Measurements from ENCODE around the gene TMPRSS6. TPM values are rescaled to one million over a fixed set of nuclear protein-coding genes. Genes with fewer than 3 reads are reported as not detected.
A peak's percentile ranks its signal among the peaks of the same experiment; 100 is the strongest.

Gene TMPRSS6
- total and polyA plus RNA-seq, 2 of the 13 experiments (the other 11 are each of a cell fraction or from before 2014, with no cell fraction given): 4.2 to 4.8 TPM

DNA sequence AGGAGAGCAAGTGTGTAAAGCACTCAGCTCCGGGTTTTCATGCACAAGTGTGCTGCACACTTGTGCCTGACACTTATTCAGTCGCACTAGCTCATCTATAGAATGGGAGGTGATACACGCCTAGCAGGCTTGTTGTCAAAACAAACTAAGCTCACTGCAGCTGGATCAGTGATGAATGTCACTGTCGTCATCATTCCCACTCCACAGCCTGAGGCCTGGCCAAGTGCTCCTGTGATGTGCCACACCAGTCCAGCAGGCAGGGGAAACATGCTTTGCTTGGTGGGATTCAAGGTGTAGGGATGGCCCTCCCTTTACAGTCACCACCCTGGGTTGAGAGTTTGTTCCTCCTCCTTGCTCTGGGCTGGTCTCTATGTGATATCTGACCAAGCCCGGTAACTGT lies 83.2 kb downstream of the TMPRSS6 start:
- ATAC-seq (no peak), FAIRE-seq (no peak), DNase-seq (ENCODE audit: low spot score) (no peak)
- no peak overlapping the region for H3K9ac ChIP-seq (ENCODE audit: insufficient read depth, low read depth, low read length)
- intact Hi-C loops (cut with micrococcal nuclease; ENCODE audit: unreplicated experiment) (no loop called here), in situ Hi-C loops (cut with HindIII; ENCODE audit: extremely low pct_ligation_motif_present, low pct_unique_long_range_greater_than_20kb) (no loop called here)
- ChIA-PET CTCF (ENCODE audit: low intra/inter-chr PET ratio, low total read pairs) (no interaction called here), POLR2A (interaction anchor here (1.9 to 13.3 kb wide), 2 partner anchors 7 to 18 kb away, joined by 12 to 383 read pairs; partner anchors contain the start of genes MPST and TST)
- TF ChIP-seq SP4 (CRISPR knock-in tag; IDR thresholded peaks at IDR 0.05) (no peak), SP1 (IDR thresholded peaks at IDR 0.05) (no peak), SP1 (CRISPR knock-in tag; IDR thresholded peaks at IDR 0.05) (no peak), ZNF24 (IDR thresholded peaks at IDR 0.05) (no peak), SNAPC2 (CRISPR knock-in tag; IDR thresholded peaks at IDR 0.05) (no peak), KLF15 (CRISPR knock-in tag; IDR thresholded peaks at IDR 0.05; ENCODE audit: borderline replicate concordance) (no peak), ZNF296 (CRISPR knock-in tag; conservative IDR thresholded peaks at IDR 0.05) (0 out of 2 replicates have a peak, but pooled peaks have one; percentile 18), TBP (CRISPR knock-in tag; IDR thresholded peaks at IDR 0.05) (no peak), NFKB2 (CRISPR knock-in tag; IDR thresholded peaks at IDR 0.05; ENCODE audit: borderline replicate concordance) (no peak), SMYD3 (CRISPR knock-in tag; IDR thresholded peaks at IDR 0.05) (no peak), POLR2A (IDR thresholded peaks at IDR 0.05; ENCODE audit: insufficient read depth in 1 of 2, low read depth in 2 of 2, low read length in 2 of 2) (peak in 1 of 2 experiments; percentile 51; a peak in 2 of 4 replicates), PHF20 (CRISPR knock-in tag; IDR thresholded peaks at IDR 0.05) (0 out of 2 replicates have a peak, but pooled peaks have one; percentile 24), ZNF558 (CRISPR knock-in tag; IDR thresholded peaks at IDR 0.05; ENCODE audit: borderline replicate concordance) (no peak), ZNF556 (CRISPR knock-in tag; IDR thresholded peaks at IDR 0.05; ENCODE audit: borderline replicate concordance) (no peak)
- TF ChIP-seq, protein P1, sequence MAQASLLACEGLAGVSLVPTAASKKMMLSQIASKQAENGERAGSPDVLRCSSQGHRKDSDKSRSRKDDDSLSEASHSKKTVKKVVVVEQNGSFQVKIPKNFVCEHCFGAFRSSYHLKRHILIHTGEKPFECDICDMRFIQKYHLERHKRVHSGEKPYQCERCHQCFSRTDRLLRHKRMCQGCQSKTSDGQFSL (CRISPR knock-in tag; IDR thresholded peaks at IDR 0.05): no peak
- TF ChIP-seq, protein P2, sequence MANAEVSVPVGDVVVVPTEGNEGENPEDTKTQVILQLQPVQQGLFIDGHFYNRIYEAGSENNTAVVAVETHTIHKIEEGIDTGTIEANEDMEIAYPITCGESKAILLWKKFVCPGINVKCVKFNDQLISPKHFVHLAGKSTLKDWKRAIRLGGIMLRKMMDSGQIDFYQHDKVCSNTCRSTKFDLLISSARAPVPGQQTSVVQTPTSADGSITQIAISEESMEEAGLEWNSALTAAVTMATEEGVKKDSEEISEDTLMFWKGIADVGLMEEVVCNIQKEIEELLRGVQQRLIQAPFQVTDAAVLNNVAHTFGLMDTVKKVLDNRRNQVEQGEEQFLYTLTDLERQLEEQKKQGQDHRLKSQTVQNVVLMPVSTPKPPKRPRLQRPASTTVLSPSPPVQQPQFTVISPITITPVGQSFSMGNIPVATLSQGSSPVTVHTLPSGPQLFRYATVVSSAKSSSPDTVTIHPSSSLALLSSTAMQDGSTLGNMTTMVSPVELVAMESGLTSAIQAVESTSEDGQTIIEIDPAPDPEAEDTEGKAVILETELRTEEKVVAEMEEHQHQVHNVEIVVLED (CRISPR knock-in tag; IDR thresholded peaks at IDR 0.05; ENCODE audit: borderline replicate concordance): no peak
- TF ChIP-seq, protein P3, sequence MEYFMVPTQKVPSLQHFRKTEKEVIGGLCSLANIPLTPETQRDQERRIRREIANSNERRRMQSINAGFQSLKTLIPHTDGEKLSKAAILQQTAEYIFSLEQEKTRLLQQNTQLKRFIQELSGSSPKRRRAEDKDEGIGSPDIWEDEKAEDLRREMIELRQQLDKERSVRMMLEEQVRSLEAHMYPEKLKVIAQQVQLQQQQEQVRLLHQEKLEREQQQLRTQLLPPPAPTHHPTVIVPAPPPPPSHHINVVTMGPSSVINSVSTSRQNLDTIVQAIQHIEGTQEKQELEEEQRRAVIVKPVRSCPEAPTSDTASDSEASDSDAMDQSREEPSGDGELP (IDR thresholded peaks at IDR 0.05; ENCODE audit: borderline replicate concordance, low read depth): no peak
- TF ChIP-seq, protein P4, sequence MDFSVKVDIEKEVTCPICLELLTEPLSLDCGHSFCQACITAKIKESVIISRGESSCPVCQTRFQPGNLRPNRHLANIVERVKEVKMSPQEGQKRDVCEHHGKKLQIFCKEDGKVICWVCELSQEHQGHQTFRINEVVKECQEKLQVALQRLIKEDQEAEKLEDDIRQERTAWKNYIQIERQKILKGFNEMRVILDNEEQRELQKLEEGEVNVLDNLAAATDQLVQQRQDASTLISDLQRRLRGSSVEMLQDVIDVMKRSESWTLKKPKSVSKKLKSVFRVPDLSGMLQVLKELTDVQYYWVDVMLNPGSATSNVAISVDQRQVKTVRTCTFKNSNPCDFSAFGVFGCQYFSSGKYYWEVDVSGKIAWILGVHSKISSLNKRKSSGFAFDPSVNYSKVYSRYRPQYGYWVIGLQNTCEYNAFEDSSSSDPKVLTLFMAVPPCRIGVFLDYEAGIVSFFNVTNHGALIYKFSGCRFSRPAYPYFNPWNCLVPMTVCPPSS (IDR thresholded peaks at IDR 0.05): no peak
- TF ChIP-seq, protein P5, sequence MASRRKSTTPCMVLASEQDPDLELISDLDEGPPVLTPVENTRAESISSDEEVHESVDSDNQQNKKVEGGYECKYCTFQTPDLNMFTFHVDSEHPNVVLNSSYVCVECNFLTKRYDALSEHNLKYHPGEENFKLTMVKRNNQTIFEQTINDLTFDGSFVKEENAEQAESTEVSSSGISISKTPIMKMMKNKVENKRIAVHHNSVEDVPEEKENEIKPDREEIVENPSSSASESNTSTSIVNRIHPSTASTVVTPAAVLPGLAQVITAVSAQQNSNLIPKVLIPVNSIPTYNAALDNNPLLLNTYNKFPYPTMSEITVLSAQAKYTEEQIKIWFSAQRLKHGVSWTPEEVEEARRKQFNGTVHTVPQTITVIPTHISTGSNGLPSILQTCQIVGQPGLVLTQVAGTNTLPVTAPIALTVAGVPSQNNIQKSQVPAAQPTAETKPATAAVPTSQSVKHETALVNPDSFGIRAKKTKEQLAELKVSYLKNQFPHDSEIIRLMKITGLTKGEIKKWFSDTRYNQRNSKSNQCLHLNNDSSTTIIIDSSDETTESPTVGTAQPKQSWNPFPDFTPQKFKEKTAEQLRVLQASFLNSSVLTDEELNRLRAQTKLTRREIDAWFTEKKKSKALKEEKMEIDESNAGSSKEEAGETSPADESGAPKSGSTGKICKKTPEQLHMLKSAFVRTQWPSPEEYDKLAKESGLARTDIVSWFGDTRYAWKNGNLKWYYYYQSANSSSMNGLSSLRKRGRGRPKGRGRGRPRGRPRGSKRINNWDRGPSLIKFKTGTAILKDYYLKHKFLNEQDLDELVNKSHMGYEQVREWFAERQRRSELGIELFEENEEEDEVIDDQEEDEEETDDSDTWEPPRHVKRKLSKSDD (CRISPR knock-in tag; IDR thresholded peaks at IDR 0.05; ENCODE audit: low read depth): no peak
- H3K36me3 ChIP-seq (replicated peaks in 1 of 2; ENCODE audit: control insufficient read depth in 1 of 2, insufficient read depth in 2 of 2, low read length in 2 of 2): peaks cover 13 to 43% of the 10 kb centered on the region in 2 experiments
- H3K79me2 ChIP-seq (ENCODE audit: insufficient read depth, low read length): peaks cover 33% of the 10 kb centered on the region
- H3K27me3 ChIP-seq (ENCODE audit: control insufficient read depth in 1 of 2, insufficient read depth in 2 of 2, low read length in 2 of 2): no peaks in the 10 kb centered on the region
- H3K4me2 ChIP-seq (ENCODE audit: low read depth, low read length): no peak overlapping the region
- no peak overlapping the region for H2AFZ ChIP-seq (ENCODE audit: low read length)
- peak overlapping the region; percentile 64 for H3K27ac ChIP-seq (ENCODE audit: extremely low read length, insufficient read depth, low read length)
- BruUV-seq (replicated peaks): no TSS peak
- H4K20me1 ChIP-seq (ENCODE audit: insufficient read depth, low read length): no peaks in the 10 kb centered on the region
- WGBS (ENCODE audit: low lambda C conversion rate): 96% methylated on average over 4 of the region's 5 CpGs
- H3K4me3 ChIP-seq (replicated peaks in 1 of 3; ENCODE audit: insufficient read depth in 1 of 3, low read depth in 2 of 3, low read length in 3 of 3): no peak overlapping the region
- no peaks in the 10 kb centered on the region for H3K9me3 ChIP-seq (ENCODE audit: low read length)
- H3K4me1 ChIP-seq (ENCODE audit: insufficient read depth, low read length): peaks cover 97% of the 10 kb centered on the region
